HG03378 (cell line): ENCODE data around the gene MON1B.
"Not testable (repeated sequence)": the region's sequence is repeated elsewhere in the genome, so short reads cannot be mapped to it uniquely, and the experiment has no call there.

Experiments
- ATAC-seq: cut with Tn5 transposase; IDR thresholded peaks from one replicate; pipeline ENCODE4 v1.9.1; 2021; ENCODE audit warnings: mild to moderate bottlenecking, moderate library complexity; ENCODE audit not compliant: unreplicated experiment

The MON1B gene

DNA sequence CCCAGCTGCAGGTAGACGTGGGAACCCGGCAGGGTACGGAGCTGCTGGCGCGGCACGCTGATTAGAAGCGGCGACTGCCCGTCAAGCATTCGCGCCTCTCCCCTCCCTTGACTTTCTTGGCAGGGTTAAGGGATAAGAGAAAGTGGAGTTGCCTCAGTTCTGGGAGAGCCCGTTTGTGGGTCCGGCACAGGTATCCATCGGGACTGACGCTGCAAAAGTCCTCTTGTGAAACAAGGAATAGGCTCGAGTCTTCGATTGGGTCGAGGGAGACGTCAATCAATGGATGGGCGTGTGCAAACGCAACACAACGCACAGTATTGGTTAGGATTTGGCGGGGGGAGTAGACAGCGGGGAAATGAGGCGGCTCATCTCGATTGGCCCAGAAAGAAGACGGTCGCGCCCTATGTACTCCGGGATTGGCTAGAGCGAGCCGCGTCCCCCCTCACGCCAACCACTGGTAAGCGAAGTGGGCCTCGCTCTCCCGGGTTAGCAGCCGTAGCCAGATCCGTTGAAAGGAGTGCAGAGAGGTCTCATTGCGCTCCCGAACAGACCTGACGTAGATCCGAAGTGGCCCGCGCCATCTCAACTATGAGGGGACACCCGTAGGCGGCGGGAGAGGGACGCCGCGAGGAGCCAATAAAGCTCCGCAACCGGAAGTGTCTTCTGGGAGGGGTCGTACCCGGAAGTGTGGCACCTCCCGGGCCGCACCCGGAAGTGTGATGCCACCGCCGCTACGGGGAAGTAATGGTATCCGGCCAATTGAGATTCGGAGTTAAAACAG, at the start of gene MON1B:
Gene MON1B (plus strand): TSS at position 713 of the 781 bp plus-strand sequence. CDS start 296 bp downstream, outside the sequence.
- peak; percentile 95 for ATAC-seq

DNA sequence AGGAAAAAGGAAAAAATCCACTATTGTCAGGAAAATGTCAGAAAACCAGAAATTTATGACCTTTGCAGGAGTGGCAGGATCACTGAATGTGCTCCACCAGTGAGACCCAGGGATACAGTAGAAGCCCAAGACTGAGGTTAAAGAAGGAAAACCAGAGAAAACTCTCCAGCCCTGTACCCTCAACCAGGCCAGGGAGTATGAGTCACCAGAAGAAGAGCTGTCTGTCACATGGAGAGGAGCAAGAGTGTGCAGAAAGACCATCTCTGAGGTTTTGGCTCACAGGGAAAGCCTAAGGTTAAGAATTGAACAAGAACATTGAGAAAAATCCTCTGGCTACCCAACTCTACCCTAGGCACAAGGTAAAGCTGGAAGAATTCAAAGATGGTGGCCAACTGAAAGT, 47.6 kb upstream of the MON1B start:
- ATAC-seq = no peak

DNA sequence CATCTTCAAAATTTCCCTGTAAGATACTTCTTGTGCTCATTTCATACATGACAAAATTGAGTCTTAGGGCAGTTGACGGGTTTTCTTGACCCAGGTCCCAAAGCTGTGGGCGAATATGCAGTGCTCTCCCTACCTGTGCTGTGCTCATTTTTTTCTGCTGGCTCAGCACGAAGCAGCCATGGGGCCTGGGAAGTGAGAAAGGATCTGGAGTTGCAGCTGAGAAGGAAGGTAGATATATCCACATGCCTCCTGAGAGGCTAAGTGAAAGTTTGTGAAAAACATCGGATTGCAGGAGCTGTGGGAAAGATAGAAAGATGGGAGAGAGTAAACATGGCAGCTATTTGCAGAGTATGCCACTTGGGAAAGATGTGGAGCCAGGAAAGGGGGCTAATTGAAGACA, 42.9 kb upstream of the MON1B start:
- ATAC-seq = no peak

DNA sequence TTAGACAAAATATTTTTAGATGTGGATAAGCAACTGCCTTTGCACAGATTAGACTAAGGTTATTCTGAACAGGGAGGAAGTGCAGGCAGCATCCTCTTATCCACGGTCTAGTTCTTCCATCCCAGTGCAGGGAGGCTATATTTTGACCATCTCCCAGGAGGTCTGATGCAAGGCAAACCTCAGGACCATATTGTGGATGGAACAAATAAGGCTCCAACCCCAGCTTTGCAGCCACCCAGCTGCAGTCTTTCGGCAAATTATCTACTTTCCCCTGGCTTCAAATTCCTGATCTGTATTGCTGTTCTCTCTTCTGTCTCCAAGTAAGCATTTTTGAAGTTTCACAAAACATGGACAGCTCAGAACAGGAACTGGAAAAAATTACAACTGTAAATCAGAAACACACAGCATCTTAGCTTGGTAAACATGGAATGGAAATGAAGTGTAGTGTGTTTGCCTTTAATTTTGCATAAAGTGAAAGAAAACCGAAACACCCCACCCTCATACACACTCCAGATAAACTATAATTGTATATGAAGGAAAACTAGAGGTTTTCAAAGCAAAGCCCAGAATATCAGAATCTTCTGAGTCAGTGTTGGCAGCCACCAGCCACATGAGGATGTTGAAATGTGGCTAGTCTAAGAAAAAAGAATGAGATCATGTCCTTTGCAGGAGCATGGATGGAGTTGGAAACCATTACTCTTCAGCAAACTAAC, 33.5 kb upstream of the MON1B start:
- no peak for ATAC-seq

DNA sequence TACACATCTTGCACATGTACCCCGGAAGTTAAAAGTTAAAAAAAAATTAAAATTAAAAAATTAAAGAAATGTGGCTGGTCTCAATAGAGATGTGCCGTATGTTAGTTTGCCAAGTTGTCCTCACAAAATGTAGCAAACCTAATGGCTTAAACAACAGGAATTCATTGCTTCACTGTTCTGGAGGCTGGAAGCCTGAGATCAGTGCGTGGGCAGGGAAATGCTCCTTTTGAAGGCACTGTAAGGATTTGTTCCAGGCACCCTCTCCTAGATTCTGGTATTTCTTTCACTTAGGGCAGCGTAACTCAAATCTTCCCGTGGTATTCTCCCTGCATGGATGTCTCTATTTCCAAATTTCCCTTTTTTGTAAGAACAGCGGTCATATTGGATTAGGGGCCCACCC, 32.7 kb upstream of the MON1B start:
- ATAC-seq = no peak

DNA sequence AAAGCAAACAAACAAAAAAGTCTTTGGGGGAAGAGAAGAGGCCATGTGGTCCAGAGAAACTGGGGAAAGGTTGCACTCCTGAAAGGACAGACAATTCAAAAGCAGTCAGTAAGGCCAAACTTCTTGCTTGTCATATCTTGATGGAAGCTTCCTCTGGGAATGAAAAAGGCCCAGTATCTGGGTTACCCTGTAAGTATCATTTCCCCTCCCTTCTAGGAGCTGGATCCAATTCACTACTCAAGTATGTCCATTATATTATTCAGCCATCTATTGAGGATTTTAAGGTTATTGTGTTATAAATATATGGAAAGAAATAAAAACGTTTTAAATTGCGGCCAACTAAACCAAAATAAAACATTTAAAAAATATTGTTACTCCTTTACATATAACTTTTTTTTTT, 26.0 kb upstream of the MON1B start:
- ATAC-seq = no peak

DNA sequence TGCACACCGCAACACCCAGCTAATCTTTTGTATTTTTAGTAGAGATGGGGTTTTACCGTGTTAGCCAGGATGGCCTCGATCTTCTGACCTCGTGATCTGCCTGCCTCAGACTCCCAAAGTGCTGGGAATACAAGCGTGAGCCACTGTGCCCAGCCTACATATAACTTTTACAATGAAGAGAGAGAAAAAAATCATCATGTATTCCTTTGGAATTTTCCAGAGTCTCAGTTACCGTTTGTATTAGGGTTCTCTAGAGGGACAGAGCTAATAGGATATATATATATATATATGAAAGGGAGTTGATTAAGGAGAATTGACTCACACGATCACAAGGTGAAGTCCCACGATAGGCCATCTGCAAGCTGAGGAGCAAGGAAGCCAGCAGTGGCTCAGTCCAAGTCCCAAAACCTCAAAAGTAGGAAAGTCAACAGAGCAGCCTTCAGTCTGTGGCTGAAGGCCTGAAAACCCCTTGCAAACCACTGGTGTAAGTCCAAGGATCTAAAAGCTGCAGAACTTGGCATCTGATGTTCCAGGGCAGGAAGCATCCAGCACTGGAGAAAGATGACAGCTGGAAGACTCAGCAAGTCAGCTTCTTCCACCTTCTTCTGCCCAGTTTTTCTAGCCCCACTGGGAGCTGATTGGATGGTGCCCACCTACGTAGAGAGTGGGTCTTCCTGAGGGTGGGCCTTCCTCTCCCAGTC, 25.3 kb upstream of the MON1B start:
- ATAC-seq = not testable (repeated sequence)

DNA sequence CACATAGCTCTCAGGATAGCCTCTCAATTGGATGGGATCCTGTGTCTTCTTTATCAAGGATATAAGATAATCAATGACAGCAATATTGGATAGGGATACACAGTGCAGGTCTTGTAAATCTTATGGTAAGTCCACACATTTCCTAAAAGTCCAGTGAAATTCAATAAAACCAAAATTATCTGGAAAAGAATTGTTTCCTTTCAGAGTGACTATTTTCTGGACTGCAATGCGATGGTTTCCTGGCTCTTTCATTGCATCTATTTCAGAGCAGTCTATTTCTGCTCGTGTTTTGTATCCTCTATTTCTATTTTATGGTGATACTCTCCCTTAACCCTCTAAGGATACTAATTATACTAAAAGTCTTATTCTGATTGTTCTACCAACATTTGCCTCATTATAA, 24.3 kb upstream of the MON1B start:
- no peak for ATAC-seq

DNA sequence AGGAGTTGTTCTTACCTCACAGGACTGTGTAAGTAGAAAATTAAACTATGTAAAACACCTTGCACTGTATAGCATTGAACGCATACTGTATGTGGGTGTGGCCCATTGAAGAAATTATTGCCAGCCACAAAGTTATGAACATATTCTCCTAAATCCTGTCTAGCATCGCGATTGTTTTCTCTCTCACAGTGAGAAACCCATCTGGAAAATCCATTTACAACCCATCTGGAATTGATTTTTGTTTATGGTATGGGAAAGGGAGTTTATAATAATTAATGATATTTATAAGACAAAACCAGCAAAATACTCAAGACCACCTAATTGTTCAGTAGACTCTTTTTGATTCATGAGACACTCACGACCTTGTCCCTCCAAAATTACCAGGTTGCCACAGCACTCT, 22.1 kb upstream of the MON1B start:
- ATAC-seq = no peak

DNA sequence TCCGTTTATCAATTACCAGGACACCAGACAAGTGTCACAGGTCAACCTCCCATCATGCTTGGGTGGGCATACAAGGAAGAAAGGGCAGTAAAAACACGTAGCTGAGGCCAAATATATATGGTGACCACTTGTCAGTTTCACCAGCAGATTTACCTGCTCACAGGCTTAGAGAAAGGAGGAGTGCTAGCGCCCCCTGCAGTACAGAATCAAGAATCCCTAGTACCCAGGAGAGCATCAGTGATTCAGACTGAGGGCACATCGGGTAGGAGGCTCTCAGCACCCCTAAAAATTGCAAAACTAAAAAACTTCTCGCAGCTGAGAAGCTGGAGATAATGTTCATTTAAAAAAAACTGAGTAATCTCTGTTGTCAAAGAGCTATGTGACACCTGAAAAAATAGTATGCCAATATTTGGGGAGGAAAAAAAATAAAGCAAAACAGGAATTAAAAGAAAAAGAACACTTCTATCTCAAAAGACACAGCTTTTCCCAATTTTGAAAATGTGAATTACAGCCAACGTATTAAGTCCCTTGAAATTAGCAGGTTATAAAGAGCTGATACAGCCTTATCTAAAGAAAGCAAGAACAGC, 21.2 kb upstream of the MON1B start:
- ATAC-seq = peak; percentile 66

DNA sequence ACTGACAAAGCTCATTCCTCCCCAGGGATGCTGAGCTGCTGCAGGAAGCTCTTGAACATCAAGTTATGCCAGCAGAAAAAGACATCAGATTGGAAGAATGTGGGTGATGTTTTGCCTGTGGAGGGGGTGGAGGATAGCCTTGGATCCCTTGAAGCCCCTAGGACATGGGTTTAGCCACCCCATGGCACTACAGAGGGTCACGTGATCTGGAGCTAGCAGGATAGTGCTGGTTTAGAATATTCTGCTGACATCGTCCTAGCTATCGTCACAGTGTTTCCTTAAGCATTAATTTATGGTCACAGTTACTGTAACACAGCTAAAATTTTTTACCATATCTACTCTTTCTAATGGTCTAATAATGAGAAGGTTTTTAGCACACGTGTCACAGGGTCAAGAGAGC, 20.2 kb upstream of the MON1B start:
- ATAC-seq = no peak

DNA sequence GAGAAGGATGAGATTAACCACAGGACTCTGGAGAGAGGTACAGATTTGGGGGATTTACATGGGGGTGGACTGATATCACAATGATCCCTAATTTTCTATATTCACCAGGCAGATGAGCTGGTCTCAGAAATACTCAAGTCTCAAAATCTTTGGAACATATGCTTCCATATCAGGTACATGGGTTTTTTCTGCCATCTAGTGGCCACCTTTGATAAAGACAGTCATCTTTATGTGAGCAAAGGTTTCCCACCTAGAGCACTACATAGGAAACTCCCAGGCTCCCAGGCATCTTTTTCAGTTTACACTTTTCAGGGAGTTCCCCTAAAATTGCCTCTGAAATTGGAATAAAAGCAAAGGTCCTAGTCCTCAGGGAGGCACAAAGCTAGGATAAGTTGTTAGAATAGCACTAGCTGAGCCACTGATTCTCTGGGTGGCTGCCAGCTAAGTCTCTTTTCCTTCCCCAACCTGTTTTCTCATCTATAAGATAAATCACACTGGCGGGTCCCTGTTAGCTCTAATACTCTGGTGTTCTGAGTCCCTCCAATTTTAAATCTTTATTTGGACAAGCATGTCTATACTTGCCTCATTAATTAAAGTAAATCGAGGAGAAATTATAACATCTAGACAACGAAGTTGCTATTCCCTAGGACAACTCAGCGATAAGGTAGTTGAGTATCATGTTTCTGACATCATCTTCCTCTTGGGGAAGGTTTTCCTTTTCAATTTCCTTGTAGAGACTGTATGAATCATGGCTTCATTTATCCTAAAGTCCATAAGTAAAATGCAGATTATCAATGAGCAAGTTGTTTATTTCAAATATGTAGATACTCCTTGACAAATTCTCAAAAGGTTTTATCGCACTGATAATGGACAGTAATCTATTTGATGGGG, 19.0 kb upstream of the MON1B start:
- ATAC-seq = peak; percentile 90

DNA sequence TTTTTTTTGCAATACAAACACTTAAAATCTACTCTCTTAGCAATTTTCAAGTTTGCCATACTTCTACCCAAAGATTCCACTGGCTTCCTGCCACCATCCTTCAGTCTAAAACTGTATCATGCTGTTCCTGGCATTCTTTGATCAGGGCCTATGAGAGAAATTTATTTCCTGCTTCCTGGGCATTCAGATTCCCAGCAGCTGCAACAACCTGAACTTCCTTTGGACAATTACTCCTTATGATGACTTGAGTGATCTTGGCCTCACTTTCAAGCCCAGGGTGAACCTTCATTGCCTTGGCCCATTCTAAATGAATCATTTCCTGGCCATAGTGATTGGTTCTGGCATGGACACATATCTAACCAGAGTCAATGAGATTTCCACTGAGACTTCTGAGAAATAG, 18.0 kb upstream of the MON1B start:
- ATAC-seq = no peak

DNA sequence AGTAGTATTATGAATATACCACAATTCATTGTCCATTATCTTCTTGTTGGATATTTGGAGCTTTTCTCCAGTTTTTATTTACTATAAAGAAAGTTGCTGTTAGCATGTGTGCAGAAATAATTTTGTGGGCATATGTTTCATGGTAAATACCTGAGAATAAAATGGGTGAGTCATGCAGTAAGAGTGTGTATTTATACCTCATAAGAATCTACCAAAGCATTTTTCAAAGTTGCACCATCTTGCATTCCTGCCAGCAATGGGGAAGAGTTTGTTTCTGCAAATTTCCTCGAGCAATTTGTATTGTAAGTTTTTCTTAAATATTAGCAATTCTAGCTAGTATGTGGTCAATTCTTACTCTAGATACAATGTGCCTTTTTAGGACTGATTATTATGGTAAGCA, 7.9 kb upstream of the MON1B start:
- no peak for ATAC-seq

DNA sequence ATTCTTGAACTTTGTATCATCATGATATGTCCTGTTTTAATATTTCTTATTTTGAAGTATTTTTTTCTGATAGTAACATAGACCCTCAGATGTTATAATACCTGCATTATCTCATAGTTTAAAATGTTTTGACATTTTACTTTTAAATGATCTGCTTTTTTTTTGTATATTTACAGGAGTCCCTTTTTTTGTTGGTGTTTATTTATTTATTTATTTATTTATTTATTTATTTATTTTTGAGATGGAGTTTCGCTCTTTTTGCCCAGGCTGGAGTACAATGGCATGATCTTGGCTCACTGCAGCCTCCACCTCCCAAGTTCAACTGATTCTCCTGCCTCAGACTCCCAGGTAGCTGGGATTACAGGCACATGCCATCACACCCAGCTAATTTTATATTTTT, 4.7 kb upstream of the MON1B start:
- not testable (repeated sequence) for ATAC-seq

DNA sequence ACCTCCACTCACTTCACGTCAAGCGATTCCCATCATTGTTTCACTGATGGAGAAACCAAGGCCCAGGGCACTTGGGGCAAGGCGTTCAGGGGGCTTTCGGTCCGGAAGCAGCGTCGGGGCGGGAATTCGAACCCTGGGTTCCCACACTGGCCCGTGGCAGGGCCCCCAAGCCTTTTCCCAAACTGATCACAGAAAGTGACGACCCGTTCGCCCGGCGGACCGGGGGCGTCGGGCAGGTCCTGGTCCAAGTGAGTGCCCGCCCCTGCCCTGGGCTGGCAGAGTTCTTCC, 856 bp upstream of the MON1B start:
- ATAC-seq = peak; percentile 4

DNA sequence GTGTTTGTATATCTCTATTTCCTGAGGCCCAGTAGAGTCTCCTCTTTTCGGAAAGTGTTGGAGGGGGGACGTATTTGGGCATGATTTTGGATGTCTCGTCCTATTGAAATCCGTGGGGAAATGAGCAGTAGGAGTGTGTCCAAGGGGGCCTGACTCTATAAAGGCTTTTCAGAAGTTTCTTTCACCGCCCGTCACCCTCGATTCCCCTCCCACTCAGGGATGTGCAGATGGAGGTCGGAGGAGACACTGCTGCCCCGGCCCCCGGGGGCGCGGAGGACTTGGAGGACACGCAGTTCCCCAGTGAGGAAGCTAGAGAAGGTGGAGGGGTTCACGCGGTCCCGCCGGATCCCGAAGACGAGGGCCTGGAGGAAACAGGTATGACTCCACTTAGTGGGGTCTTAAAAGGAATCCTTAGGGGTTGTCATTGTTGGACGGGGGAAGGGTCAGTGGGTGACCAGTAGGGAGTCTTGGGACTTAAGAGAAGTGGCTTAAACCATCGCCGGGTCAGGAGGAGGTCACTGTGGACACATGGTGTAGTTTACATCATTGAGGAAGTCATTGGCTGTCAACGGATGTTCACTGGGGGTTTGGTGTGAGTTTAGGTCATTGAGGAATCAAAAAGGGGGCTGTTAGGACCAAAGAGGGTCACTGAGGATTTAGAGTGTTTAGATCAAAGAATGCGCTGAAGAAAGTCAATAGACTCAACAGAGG, 424 bp downstream of the MON1B start:
- ATAC-seq = no peak

DNA sequence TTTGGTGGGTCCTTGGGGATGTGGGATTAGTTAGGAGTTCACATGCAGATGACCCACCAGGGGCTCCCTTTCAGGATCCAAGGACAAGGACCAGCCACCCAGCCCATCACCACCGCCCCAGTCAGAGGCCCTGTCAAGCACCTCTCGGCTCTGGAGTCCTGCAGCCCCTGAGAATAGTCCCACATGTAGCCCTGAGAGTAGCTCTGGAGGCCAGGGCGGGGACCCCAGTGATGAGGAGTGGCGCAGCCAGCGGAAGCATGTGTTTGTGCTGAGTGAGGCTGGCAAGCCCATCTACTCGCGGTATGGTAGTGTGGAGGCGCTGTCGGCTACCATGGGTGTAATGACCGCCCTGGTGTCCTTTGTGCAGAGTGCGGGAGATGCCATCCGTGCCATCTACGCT, 2.4 kb downstream of the MON1B start:
- ATAC-seq = no peak

DNA sequence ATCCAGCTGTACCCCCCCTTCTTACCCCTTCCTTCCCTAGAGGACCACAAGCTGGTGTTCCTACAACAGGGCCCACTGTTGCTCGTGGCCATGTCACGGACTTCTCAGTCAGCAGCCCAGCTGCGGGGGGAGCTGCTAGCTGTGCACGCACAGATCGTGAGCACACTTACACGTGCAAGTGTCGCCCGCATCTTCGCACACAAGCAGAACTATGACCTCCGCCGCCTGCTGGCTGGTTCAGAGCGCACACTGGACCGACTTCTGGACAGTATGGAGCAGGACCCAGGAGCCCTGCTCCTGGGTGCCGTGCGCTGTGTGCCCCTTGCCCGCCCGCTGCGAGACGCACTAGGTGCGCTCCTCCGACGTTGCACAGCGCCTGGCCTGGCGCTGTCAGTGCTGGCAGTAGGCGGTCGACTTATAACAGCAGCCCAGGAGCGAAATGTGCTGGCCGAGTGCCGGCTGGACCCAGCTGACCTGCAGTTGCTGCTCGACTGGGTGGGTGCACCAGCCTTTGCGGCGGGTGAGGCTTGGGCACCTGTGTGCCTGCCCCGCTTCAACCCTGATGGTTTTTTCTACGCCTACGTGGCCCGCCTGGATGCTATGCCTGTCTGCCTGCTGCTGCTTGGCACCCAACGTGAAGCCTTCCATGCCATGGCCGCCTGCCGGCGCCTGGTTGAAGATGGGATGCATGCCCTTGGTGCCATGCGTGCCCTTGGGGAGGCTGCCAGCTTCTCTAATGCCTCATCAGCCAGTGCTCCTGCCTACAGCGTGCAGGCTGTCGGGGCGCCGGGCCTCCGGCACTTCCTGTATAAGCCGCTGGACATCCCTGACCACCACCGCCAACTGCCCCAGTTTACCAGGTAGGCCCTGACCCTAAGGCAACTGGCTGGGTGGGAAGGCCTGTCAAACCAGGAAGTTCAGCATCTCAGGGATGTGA, 3.6 kb downstream of the MON1B start:
- no peak for ATAC-seq
